ENCODE results near the gene MYH4. TPM values are rescaled to one million over a fixed set of nuclear protein-coding genes. Genes with fewer than 3 reads are reported as not detected.

The MYH4 gene
- total and polyA plus RNA-seq, 9 of the 15 experiments (the other 6 are each of a cell fraction or from before 2014, with no cell fraction given) = not detected

DNA sequence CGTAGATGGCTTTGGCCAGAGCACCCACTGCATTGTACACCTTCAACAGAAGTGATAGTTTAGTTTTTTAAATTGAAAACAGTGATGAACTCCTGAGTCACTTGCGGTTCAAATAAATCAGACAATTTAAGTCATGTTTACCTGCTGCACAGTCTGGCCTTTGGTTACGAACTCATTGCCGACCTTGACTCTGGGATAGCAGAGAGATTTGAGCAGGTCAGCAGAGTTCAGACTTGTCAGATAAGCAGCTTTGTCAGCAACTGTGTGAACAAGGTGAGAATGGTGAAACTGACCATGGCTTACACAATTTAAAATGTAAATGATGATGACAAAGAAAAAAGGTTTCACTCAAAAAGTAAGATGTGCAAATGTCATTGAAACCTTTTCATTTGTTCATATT lies 9.3 kb downstream of the MYH4 start:
- ATAC-seq (no peak), DNase-seq (ENCODE audit: extremely low read depth in 1 of 4, low spot score in 3 of 4) (no peak), FAIRE-seq (no peak)
- Histone ChIP-seq H3K4me2 (ENCODE audit: insufficient read depth, low read length) (no peak overlapping the region), H3K4me1 (replicated peaks in 1 of 2; ENCODE audit: control insufficient read depth in 2 of 2, insufficient read depth in 2 of 2, low read length in 2 of 2) (no peaks in the 10 kb centered on the region), H3K27me3 (ENCODE audit: control insufficient read depth in 2 of 2, insufficient read depth in 2 of 2, low read length in 2 of 2) (no peaks in the 10 kb centered on the region), H3K9me1 (ENCODE audit: control insufficient read depth, insufficient read depth, low read length) (no peaks in the 10 kb centered on the region), H3K9me3 (replicated peaks; ENCODE audit: control insufficient read depth, insufficient read depth, low read depth, low read length) (no peaks in the 10 kb centered on the region), H3K9ac (ENCODE audit: insufficient read depth in 1 of 2, low read depth in 2 of 2, low read length in 2 of 2) (no peak overlapping the region), H2AFZ (ENCODE audit: low read depth, low read length) (no peak overlapping the region), H3K36me3 (ENCODE audit: control insufficient read depth, insufficient read depth, low read length) (no peaks in the 10 kb centered on the region), H4K20me1 (replicated peaks; ENCODE audit: control insufficient read depth, insufficient read depth, low read length) (no peaks in the 10 kb centered on the region), H3K79me2 (ENCODE audit: control insufficient read depth, insufficient read depth, low read length) (no peaks in the 10 kb centered on the region), H3K4me3 (no peak overlapping the region), H3K27ac (ENCODE audit: extremely low read depth, low read depth, low read length) (no peak overlapping the region)
- intact Hi-C loops (cut with micrococcal nuclease) = no loop called here
- in situ Hi-C loops (cut with MboI) = no loop called here
- ChIA-PET CTCF (ENCODE audit: low intra/inter-chr PET ratio) (no interaction called here), POLR2A (no interaction called here)
- BruUV-seq (replicated peaks) = no TSS peak
- 2% methylated on average over 4 of the region's 4 CpGs for WGBS (ENCODE audit: insufficient coverage, low coverage, missing lambda C conversion rate)
- TF ChIP-seq, protein P1, sequence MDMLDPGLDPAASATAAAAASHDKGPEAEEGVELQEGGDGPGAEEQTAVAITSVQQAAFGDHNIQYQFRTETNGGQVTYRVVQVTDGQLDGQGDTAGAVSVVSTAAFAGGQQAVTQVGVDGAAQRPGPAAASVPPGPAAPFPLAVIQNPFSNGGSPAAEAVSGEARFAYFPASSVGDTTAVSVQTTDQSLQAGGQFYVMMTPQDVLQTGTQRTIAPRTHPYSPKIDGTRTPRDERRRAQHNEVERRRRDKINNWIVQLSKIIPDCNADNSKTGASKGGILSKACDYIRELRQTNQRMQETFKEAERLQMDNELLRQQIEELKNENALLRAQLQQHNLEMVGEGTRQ (CRISPR knock-in tag; IDR thresholded peaks at IDR 0.05) = no peak
- TF ChIP-seq SMAD4 (CRISPR knock-in tag; conservative IDR thresholded peaks at IDR 0.05) = no peak
- TF ChIP-seq, protein P2, sequence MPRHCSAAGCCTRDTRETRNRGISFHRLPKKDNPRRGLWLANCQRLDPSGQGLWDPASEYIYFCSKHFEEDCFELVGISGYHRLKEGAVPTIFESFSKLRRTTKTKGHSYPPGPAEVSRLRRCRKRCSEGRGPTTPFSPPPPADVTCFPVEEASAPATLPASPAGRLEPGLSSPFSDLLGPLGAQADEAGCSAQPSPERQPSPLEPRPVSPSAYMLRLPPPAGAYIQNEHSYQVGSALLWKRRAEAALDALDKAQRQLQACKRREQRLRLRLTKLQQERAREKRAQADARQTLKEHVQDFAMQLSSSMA (CRISPR knock-in tag; IDR thresholded peaks at IDR 0.05) = no peak
- TF ChIP-seq HNRNPH1 (optimal IDR thresholded peaks at IDR 0.05; ENCODE audit: low read depth, low read length) = no peak
- TF ChIP-seq, protein P3, sequence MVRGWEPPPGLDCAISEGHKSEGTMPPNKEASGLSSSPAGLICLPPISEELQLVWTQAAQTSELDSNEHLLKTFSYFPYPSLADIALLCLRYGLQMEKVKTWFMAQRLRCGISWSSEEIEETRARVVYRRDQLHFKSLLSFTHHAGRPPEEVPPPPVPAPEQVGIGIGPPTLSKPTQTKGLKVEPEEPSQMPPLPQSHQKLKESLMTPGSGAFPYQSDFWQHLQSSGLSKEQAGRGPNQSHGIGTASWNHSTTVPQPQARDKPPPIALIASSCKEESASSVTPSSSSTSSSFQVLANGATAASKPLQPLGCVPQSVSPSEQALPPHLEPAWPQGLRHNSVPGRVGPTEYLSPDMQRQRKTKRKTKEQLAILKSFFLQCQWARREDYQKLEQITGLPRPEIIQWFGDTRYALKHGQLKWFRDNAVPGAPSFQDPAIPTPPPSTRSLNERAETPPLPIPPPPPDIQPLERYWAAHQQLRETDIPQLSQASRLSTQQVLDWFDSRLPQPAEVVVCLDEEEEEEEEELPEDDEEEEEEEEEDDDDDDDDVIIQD (CRISPR knock-in tag; IDR thresholded peaks at IDR 0.05) = no peak
- no peak for TF ChIP-seq TBP (optimal IDR thresholded peaks at IDR 0.05; ENCODE audit: low read depth, low read length)
- no peak for TF ChIP-seq PCBP1 (IDR thresholded peaks at IDR 0.05; ENCODE audit: low read depth, low read length, poor library complexity, severe bottlenecking)
- TF ChIP-seq BRD9 (IDR thresholded peaks at IDR 0.05; ENCODE audit: low read depth, partially characterized antibody) = no peak
- TF ChIP-seq NELFE (IDR thresholded peaks at IDR 0.05; ENCODE audit: insufficient read depth, insufficient read length) = no peak
- no peak for TF ChIP-seq CBX2 (IDR thresholded peaks at IDR 0.05; ENCODE audit: insufficient read depth, low read length, poor library complexity, severe bottlenecking)
- no peak for TF ChIP-seq RBBP5 (IDR thresholded peaks at IDR 0.05; ENCODE audit: borderline replicate concordance, insufficient read depth, low read length, poor library complexity, severe bottlenecking)
- no peak for TF ChIP-seq SLC30A9 (CRISPR knock-in tag; IDR thresholded peaks at IDR 0.05)
- no peak for TF ChIP-seq RFX1 (IDR thresholded peaks at IDR 0.05)
- TF ChIP-seq, protein P4, sequence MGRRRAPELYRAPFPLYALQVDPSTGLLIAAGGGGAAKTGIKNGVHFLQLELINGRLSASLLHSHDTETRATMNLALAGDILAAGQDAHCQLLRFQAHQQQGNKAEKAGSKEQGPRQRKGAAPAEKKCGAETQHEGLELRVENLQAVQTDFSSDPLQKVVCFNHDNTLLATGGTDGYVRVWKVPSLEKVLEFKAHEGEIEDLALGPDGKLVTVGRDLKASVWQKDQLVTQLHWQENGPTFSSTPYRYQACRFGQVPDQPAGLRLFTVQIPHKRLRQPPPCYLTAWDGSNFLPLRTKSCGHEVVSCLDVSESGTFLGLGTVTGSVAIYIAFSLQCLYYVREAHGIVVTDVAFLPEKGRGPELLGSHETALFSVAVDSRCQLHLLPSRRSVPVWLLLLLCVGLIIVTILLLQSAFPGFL (CRISPR knock-in tag; IDR thresholded peaks at IDR 0.05) = no peak
- TF ChIP-seq, protein P5, sequence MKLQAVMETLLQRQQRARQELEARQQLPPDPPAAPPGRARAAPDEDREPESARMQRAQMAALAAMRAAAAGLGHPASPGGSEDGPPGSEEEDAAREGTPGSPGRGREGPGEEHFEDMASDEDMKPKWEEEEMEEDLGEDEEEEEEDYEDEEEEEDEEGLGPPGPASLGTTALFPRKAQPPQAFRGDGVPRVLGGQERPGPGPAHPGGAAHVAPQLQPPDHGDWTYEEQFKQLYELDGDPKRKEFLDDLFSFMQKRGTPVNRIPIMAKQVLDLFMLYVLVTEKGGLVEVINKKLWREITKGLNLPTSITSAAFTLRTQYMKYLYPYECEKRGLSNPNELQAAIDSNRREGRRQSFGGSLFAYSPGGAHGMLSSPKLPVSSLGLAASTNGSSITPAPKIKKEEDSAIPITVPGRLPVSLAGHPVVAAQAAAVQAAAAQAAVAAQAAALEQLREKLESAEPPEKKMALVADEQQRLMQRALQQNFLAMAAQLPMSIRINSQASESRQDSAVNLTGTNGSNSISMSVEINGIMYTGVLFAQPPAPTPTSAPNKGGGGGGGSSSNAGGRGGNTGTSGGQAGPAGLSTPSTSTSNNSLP (IDR thresholded peaks at IDR 0.05; ENCODE audit: borderline replicate concordance, low read depth, low read length) = no peak
- TF ChIP-seq ZNF584 (CRISPR knock-in tag; IDR thresholded peaks at IDR 0.05; ENCODE audit: low read depth) = no peak
- no peak for TF ChIP-seq POLR2AphosphoS5 (IDR thresholded peaks at IDR 0.05; ENCODE audit: control insufficient read depth, insufficient read depth, low read depth, low read length)
